NCI-H524 (cell line): ENCODE results near the gene SYCP3.
A peak's percentile ranks its signal among the peaks of the same experiment; 100 is the strongest.

Experiments
- DNase-seq, 2 experiments: peaks; one replicate each; lab custom pipeline; 2025; lab: John Stamatoyannopoulos, UW

SYCP3 gene

GRCh38 chr12:101713059-101713682, 26.1 kb downstream of the SYCP3 start:
- DNase-seq = no peak

- DNase-seq = no peak
Measured at GRCh38 chr12:101710288-101710687, 29.0 kb downstream of the SYCP3 start.

- DNase-seq = no peak
Measured at GRCh38 chr12:101707131-101707782, 32.0 kb downstream of the SYCP3 start.

GRCh38 chr12:101706403-101706802, 32.9 kb downstream of the SYCP3 start:
- DNase-seq = no peak

- no peak for DNase-seq
Measured at GRCh38 chr12:101703487-101703886, 35.8 kb downstream of the SYCP3 start.

GRCh38 chr12:101700299-101700820, 38.9 kb downstream of the SYCP3 start:
- no peak for DNase-seq

- no peak for DNase-seq
Measured at GRCh38 chr12:101698800-101699347, 40.4 kb downstream of the SYCP3 start.

- peak in 1 of 2 experiments; percentile 34 for DNase-seq
Measured at GRCh38 chr12:101697930-101698799, 41.1 kb downstream of the SYCP3 start.

GRCh38 chr12:101697197-101697929, 41.9 kb downstream of the SYCP3 start, which contains the start of gene CHPT1:
TSS of gene CHPT1 (plus strand) at chr12:101697640. CDS start at chr12:101697862, 222 bp downstream.
- peak; percentile 65 to 79 for DNase-seq

GRCh38 chr12:101696251-101697196, 42.7 kb downstream of the SYCP3 start:
- peak; percentile 24 to 65 for DNase-seq

- DNase-seq = no peak
Measured at GRCh38 chr12:101695706-101696105, 43.6 kb downstream of the SYCP3 start.

GRCh38 chr12:101694986-101695385, 44.3 kb downstream of the SYCP3 start:
- no peak for DNase-seq

- DNase-seq = no peak
Measured at GRCh38 chr12:101694297-101694848, 44.9 kb downstream of the SYCP3 start.

GRCh38 chr12:101691503-101692096, 47.7 kb downstream of the SYCP3 start:
- DNase-seq = no peak

- DNase-seq = no peak
Measured at GRCh38 chr12:101690544-101691098, 48.6 kb downstream of the SYCP3 start.

- no peak for DNase-seq
Measured at GRCh38 chr12:101686176-101686575, 53.1 kb downstream of the SYCP3 start.

- no peak for DNase-seq
Measured at GRCh38 chr12:101685092-101685491, 54.2 kb downstream of the SYCP3 start.

- DNase-seq = peak in 1 of 2 experiments; percentile 18
Measured at GRCh38 chr12:101681627-101682026, 57.6 kb downstream of the SYCP3 start.

GRCh38 chr12:101680647-101681046, 58.6 kb downstream of the SYCP3 start:
- DNase-seq = no peak
